GM21390 (cell line): ENCODE results near the gene ZNF708.
"Not testable (repeated sequence)": the region's sequence is repeated elsewhere in the genome, so short reads cannot be mapped to it uniquely, and the experiment has no call there.

Experiments
- ATAC-seq: cut with Tn5 transposase; IDR thresholded peaks from one replicate; pipeline ENCODE4 v1.9.1; 2021; ENCODE audit not compliant: unreplicated experiment

ZNF708 gene

GRCh38 chr19:21328885-21329605, at the start of gene ZNF708:
TSS of gene ZNF708 (minus strand) at chr19:21329410. CDS start at chr19:21329212, 198 bp downstream.
- peak; percentile 99 for ATAC-seq

DNA sequence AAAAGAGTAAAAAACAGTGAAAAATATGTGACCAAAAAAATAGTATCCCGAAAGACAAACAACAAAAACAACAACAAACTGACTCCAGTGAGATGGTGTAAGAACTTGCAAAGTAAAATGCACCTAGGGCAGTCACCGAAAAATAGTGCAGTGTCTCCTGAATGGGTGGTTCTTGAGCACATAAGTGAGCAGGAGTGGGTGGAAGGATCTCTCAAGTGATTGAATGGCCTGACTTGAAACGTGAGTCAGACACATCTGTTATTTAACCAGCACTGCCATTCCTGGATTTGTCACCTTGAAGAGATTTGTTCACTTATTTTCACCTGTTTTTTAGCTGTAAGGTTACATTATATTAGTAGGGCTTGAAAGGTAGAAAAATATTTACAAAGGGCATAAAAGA, 33.1 kb upstream of the ZNF708 start:
- no peak for ATAC-seq

GRCh38 chr19:21358768-21359451, 29.7 kb upstream of the ZNF708 start, which contains the start of gene ZNF738:
TSS of gene ZNF738 (plus strand) at chr19:21359000. CDS start at chr19:21359141, 141 bp downstream.
- ATAC-seq: peak; percentile 90

- no peak for ATAC-seq
These were observed 23.6 kb upstream of the ZNF708 start for GRCh38 chr19:21352830-21353229.

DNA sequence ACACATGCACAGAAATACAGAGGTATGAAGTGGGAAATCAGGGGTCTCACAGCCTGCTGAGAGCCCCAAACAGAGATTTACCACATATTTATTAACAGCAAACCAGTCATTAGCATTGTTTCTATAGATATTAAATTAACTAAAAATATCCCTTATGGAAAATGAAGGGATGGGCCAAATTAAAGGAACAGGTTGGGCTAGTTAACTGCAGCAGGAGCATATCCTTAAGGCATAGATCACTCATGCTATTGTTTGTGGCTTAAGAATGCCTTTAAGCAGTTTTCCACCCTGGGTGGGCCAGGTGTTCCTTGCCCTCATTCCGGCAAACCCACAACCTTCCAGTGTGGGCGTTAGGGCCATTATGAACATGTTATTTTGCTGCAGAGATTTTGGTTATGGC, 15.6 kb upstream of the ZNF708 start:
- ATAC-seq: not testable (repeated sequence)

- ATAC-seq: no peak
These were observed 6.5 kb upstream of the ZNF708 start for GRCh38 chr19:21335721-21336120.

GRCh38 chr19:21328406-21328805, 804 bp downstream of the ZNF708 start:
- no peak for ATAC-seq

DNA sequence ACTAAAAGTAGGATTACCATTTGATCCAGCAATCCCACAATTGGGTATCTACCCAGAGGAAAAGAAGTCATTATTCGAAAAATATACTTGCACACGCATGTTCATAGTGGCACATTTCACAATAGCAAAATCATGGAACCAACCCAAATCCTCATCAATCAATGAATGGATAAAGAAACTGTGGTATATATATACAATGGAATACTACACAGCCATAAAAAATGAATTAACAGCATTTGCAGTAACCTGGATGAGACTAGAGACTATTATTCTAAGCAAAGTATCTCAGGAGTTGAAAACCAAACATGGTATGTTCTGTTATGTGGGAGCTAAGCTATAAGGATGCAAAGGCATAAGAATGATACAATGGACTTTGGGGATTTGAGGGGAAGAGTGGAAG, 3.0 kb downstream of the ZNF708 start:
- no peak for ATAC-seq

- ATAC-seq: no peak
These were observed 6.2 kb downstream of the ZNF708 start for GRCh38 chr19:21323000-21323399.

DNA sequence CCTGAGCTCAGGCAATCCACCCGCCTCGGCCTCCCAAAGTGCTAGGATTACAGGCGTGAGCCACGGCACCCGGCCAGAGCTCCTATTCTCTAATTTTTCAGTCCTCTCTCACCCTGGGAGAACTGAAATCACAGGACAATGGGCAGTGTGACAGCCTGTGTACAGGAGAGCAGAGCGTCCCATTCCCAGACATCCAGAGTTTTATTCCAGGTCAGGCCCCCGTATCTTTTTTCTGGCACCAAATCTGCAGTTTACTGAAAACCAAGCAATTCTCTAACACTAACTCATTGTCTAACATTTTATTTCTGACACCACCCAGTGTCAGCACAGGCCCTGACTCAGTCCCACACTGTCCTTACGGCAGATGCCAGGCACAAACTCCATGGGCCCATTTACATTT, 6.7 kb downstream of the ZNF708 start:
- ATAC-seq: no peak

GRCh38 chr19:21321996-21322395, 7.2 kb downstream of the ZNF708 start:
- no peak for ATAC-seq

DNA sequence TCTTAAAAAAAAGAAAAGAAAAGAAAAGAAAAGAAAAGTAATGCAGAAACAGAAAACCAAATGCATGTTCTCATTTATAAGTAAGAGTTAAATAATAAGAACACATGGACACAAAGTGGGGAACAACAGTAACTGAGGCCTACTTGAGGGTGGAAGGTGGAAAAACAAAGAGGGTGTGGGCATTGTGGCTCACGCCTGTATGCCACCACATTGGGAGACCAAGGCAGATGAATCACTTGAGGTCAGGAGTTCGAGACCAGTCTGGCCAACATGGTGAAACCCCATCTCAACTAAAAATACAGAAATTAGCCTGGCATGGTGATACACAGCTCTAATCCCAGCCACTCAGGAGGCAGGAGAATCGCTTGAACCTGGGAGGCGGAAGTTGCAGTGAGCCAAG, 8.1 kb downstream of the ZNF708 start:
- ATAC-seq: no peak

DNA sequence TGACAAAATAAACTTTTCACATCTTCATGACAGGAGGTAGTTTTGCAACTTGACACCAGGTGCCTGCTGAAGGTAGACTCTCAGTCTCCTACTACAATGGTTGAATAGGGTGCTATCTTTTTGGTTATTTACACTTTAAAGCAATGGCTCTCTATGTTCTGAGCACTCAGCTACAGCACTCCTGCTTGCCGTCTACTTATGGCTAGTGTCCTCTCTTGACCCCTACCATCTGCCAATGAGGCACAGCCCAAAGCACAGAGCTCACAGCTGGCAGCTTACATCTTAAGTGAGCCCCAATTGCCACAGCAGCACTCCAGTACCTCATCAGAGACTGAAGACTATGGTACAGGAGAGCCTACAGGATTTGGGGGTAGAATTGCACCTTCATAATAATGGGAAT, 11.4 kb downstream of the ZNF708 start:
- no peak for ATAC-seq

- ATAC-seq: no peak
These were observed 14.5 kb downstream of the ZNF708 start for GRCh38 chr19:21314676-21315075.

DNA sequence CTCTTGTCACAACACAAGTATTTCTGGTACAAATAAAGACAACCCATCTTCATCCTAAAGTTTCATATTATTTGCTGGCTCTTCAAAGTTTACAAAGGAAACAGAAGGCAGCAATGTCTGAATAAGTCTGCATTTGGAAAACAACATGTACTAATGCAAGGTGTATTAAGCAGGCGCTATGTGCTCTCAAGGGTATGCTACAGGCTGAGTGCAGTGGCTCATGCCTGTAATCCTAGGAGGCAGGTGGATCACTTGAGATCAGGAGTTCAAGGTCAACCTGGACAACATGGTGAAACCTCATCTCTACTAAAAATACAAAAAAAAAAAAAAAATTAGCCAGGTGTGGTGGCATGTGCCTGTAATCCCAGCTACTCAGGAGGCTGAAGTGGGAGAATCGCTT, 16.4 kb downstream of the ZNF708 start:
- ATAC-seq: not testable (repeated sequence)

- ATAC-seq: no peak
These were observed 20.4 kb downstream of the ZNF708 start for GRCh38 chr19:21308773-21309172.

DNA sequence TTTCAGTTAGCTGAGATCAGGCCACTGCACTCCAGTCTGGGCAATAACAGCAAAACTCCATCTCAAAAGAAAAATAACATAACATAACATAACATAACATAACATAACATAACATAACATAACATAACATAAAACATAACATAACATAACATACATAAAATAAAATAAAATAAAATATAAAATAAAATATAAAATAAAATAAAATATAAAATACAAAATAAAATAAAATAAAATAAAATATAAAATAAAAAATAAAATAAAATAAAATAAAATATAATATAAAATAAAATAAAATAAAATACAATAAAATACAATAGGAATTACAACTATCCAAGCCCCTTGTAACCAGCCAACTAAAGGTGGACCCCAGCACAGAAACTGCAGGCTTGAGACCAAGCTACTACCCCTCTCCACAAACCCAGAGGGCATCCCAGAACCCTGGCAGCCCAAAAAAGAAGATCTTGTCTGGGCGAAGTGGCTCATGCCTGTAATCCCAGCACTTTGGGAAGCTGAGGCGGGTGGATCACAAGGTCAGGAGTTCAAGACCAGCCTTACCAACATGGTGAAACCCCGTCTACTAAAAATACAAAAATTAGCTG, 22.2 kb downstream of the ZNF708 start:
- ATAC-seq: not testable (repeated sequence)

- ATAC-seq: not testable (repeated sequence)
These were observed 35.4 kb downstream of the ZNF708 start for GRCh38 chr19:21293768-21294167.

- no peak for ATAC-seq
These were observed 59.4 kb downstream of the ZNF708 start for GRCh38 chr19:21269813-21270212.

- no peak for ATAC-seq
These were observed 64.3 kb downstream of the ZNF708 start for GRCh38 chr19:21264891-21265290.

DNA sequence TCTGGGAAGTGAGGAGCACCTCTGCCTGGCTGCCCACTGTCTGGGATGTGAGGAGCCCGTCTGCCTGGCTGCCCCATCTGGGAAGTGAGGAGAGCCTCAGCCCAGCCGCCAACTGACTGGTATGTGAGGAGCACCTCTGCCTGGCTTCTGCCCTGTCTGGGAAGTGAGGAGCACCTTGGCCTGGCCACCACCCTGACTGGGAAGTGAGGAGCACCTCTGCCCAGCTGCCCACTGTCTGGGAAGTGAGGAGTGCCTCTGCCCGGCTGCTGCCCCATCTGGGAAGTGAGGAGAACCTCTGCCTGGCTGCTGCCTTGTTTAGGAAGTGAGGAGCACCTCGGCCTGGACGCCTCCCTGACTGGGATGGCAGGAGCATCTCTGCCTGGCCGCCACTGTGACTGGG, 64.8 kb downstream of the ZNF708 start:
- no peak for ATAC-seq

- not testable (repeated sequence) for ATAC-seq
These were observed 68.3 kb downstream of the ZNF708 start for GRCh38 chr19:21260848-21261381.
